HFFc6 (cell line): ENCODE data around the gene TIMM50. TPM values are rescaled to one million over a fixed set of nuclear protein-coding genes. Genes with fewer than 3 reads are reported as not detected.

Source experiments
- DNase-seq: peaks from one replicate; pipeline ENCODE4 v3.0.0-alpha.2; 2018
- H3K27ac Mint-ChIP-seq: 2 replicates; pipeline ENCODE4 v1.8.0; 2020; ENCODE audit warnings: mild to moderate bottlenecking, mixed read lengths
- H3K27me3 Mint-ChIP-seq: 2 replicates; pipeline ENCODE4 v1.8.0; 2021; ENCODE audit warnings: mild to moderate bottlenecking, moderate library complexity, mixed read lengths; ENCODE audit not compliant: insufficient read depth
- H3K36me3 Mint-ChIP-seq: 2 replicates; pipeline ENCODE4 v1.8.0; 2021; ENCODE audit warnings: low read depth, mixed read lengths
- H3K4me1 Mint-ChIP-seq: 2 replicates; pipeline ENCODE4 v1.8.0; 2020; ENCODE audit warnings: low read depth, mixed read lengths
- H3K4me3 Mint-ChIP-seq: 2 replicates; pipeline ENCODE4 v1.8.0; 2020; ENCODE audit warnings: mild to moderate bottlenecking, moderate library complexity, mixed read lengths
- H3K9me3 Mint-ChIP-seq: 2 replicates; pipeline ENCODE4 v1.8.0; 2020; ENCODE audit warnings: mild to moderate bottlenecking, mixed read lengths
- CTCF ChIP-seq: fragments of 200-600 bp; sonication (generic); IDR thresholded peaks from 2 replicates; pipeline ENCODE4 v1.5.0; 2021; ENCODE audit warnings: antibody characterized with exemption, mild to moderate bottlenecking
- total RNA-seq, 6 experiments: library from RNA; stranded (reverse); fragmentation: NEBNext Ultra II Directional; extraction: Animal tissue kit (Norgen Biotek cat#: 25700); gene quantifications; 2 replicates in 1 of 6; 3 replicates in 5 of 6; pipeline ENCODE4 v1.2.3, GENCODE V29; 2021

TIMM50 gene
- total RNA-seq, 6 experiments from 2014 or later, result 86.2 to 104 (median 92.5) TPM

- no peak for TF ChIP-seq CTCF
- Mint-ChIP-seq H3K4me1 (peaks cover 18% of the 10 kb centered on the region), H3K36me3 (no peaks in the 10 kb centered on the region), H3K4me3 (peak within 1 kb of the TSS; percentile 77), H3K27ac (peak within 1 kb of the TSS; percentile 9; the same call in 1 of the 2 replicates), H3K27me3 (peaks cover 42% of the 10 kb centered on the region), H3K9me3 (no peaks in the 10 kb centered on the region)
- DNase-seq, result no peak
Measured at GRCh38 chr19:39498798-39499642, 18.4 kb downstream of the TIMM50 start, which contains the start of gene DLL3. Gene DLL3 (plus strand): TSS chr19:39498947. CDS start chr19:39498975, 28 bp downstream.

GRCh38 chr19:39499932-39500331, 19.3 kb downstream of the TIMM50 start:
- no peaks in the 10 kb centered on the region for H3K9me3 Mint-ChIP-seq
- H3K36me3 Mint-ChIP-seq, result no peaks in the 10 kb centered on the region
- TF ChIP-seq CTCF, result no peak
- H3K27me3 Mint-ChIP-seq, result peaks cover 50% of the 10 kb centered on the region
- no peak for DNase-seq
- no peak overlapping the region for H3K27ac Mint-ChIP-seq
- H3K4me1 Mint-ChIP-seq, result peaks cover 18% of the 10 kb centered on the region
- H3K4me3 Mint-ChIP-seq, result no peak overlapping the region

- TF ChIP-seq CTCF, result no peak
- Mint-ChIP-seq H3K4me1 (peaks cover 18% of the 10 kb centered on the region), H3K27me3 (peaks cover 47% of the 10 kb centered on the region), H3K27ac (no peak overlapping the region), H3K4me3 (no peak overlapping the region), H3K9me3 (no peaks in the 10 kb centered on the region), H3K36me3 (no peaks in the 10 kb centered on the region)
- no peak for DNase-seq
Measured at GRCh38 chr19:39500543-39500942, 19.9 kb downstream of the TIMM50 start.

GRCh38 chr19:39501340-39501739, 20.7 kb downstream of the TIMM50 start:
- no peaks in the 10 kb centered on the region for H3K36me3 Mint-ChIP-seq
- no peak for TF ChIP-seq CTCF
- no peak for DNase-seq
- no peaks in the 10 kb centered on the region for H3K9me3 Mint-ChIP-seq
- H3K4me3 Mint-ChIP-seq, result no peak overlapping the region
- peaks cover 45% of the 10 kb centered on the region for H3K27me3 Mint-ChIP-seq
- H3K4me1 Mint-ChIP-seq, result peaks cover 18% of the 10 kb centered on the region
- no peak overlapping the region for H3K27ac Mint-ChIP-seq

GRCh38 chr19:39502640-39503417, 22.2 kb downstream of the TIMM50 start:
- peak; percentile 93 for TF ChIP-seq CTCF
- no peak overlapping the region for H3K4me3 Mint-ChIP-seq
- peaks cover 22% of the 10 kb centered on the region for H3K4me1 Mint-ChIP-seq
- H3K27ac Mint-ChIP-seq, result no peak overlapping the region
- H3K27me3 Mint-ChIP-seq, result peaks cover 51% of the 10 kb centered on the region
- H3K9me3 Mint-ChIP-seq, result no peaks in the 10 kb centered on the region
- no peak for DNase-seq
- no peaks in the 10 kb centered on the region for H3K36me3 Mint-ChIP-seq
